OCI-LY7 (cell line): ENCODE measurements around the gene TM4SF5. TPM values are rescaled to one million over a fixed set of nuclear protein-coding genes. Genes with fewer than 3 reads are reported as not detected.
A peak's percentile ranks its signal among the peaks of the same experiment; 100 is the strongest.

Experiments used
- BruUV-seq: library from RNA; stranded (reverse); fragments of 400-500 nt; replicated peaks from 2 replicates; lab custom pipeline; 2021; lab: Mats Ljungman, UMichigan
- CTCF ChIA-PET: fragments of 300-600 bp; sonication (Branson Sonifier 250); formaldehyde crosslinking; loops from one replicate; lab custom pipeline; 2022; ENCODE audit warnings: antibody characterized with exemption; ENCODE audit not compliant: unreplicated experiment; lab: Charles Lee
- POLR2A ChIA-PET: fragments of 300-600 bp; sonication (Branson Sonifier 250); formaldehyde crosslinking; loops from one replicate; lab custom pipeline; 2022; ENCODE audit warnings: antibody characterized with exemption; lab: Charles Lee
- DNase-seq: peaks from one replicate; pipeline ENCODE4 v3.0.0-alpha.2; 2015; ENCODE audit warnings: low spot score
- H2AFZ ChIP-seq: fragments of 200-600 bp; sonication (generic), shearing (Covaris generic); 2 replicates; pipeline ENCODE4 v1.6.1; 2014; ENCODE audit warnings: mild to moderate bottlenecking, antibody characterized with exemption, low read length, moderate library complexity
- H3K27ac ChIP-seq: fragments of 200-600 bp; sonication (generic); 2 replicates; pipeline ENCODE4 v1.5.1; 2014; ENCODE audit warnings: mixed run types, low read depth, mild to moderate bottlenecking, moderate library complexity, low read length, inconsistent platforms; ENCODE audit not compliant: poor library complexity, severe bottlenecking
- H3K36me3 ChIP-seq: fragments of 200-600 bp; sonication (generic); 2 replicates; pipeline ENCODE4 v1.6.1; 2014; ENCODE audit warnings: mild to moderate bottlenecking, antibody characterized with exemption, low read length, moderate library complexity, mixed read lengths; ENCODE audit not compliant: insufficient read depth
- H3K4me1 ChIP-seq: fragments of 200-600 bp; sonication (generic); 2 replicates; pipeline ENCODE4 v1.5.1; 2014; ENCODE audit warnings: mild to moderate bottlenecking, low read length; ENCODE audit not compliant: insufficient read depth, poor library complexity, severe bottlenecking
- H3K4me2 ChIP-seq: fragments of 200-600 bp; sonication (generic); 2 replicates; pipeline ENCODE4 v1.6.1; 2014; ENCODE audit warnings: mild to moderate bottlenecking, low read length
- H3K4me3 ChIP-seq: fragments of 200-600 bp; sonication (generic); 2 replicates; pipeline ENCODE4 v1.5.1; 2014; ENCODE audit warnings: mild to moderate bottlenecking, low read depth, low read length; ENCODE audit not compliant: poor library complexity, severe bottlenecking
- H3K79me2 ChIP-seq: fragments of 200-600 bp; sonication (generic); 2 replicates; pipeline ENCODE4 v1.6.1; 2016; ENCODE audit warnings: low read depth, mild to moderate bottlenecking, low read length, moderate library complexity, mixed read lengths; ENCODE audit not compliant: insufficient read depth
- H3K9me2 ChIP-seq: fragments of 200-600 bp; sonication (generic); 2 replicates; pipeline ENCODE4 v1.6.1; 2016; ENCODE audit warnings: mild to moderate bottlenecking, low read length, mixed read lengths; ENCODE audit not compliant: insufficient read depth
- H3K9me3 ChIP-seq: fragments of 200-600 bp; sonication (generic); 2 replicates; pipeline ENCODE4 v1.6.1; 2014; ENCODE audit warnings: mild to moderate bottlenecking, mixed run types, low read length, mixed read lengths
- H4K20me1 ChIP-seq: fragments of 200-600 bp; sonication (generic); 2 replicates; pipeline ENCODE4 v1.6.1; 2014; ENCODE audit warnings: mild to moderate bottlenecking, antibody characterized with exemption, low read length, moderate library complexity, mixed read lengths; ENCODE audit not compliant: insufficient read depth
- EZH2phosphoT487 ChIP-seq: fragments of 200-600 bp; sonication (generic); IDR thresholded peaks from 2 replicates; pipeline ENCODE4 v1.6.1; 2018; ENCODE audit warnings: low read depth, borderline replicate concordance, mild to moderate bottlenecking, mixed run types, antibody characterized with exemption, low read length, moderate library complexity, mixed read lengths
- intact Hi-C: fragments of 100-400 bp; cut with micrococcal nuclease; formaldehyde crosslinking; loops from one replicate; pipeline ENCODE4 v1.10.0; 2022; ENCODE audit not compliant: unreplicated experiment
- total RNA-seq, 2 experiments: library from RNA; depleted of rRNA in 1 of 2; stranded (reverse); fragments of >200 nt in 1 of 2; shearing (Covaris generic) in 1 of 2; gene quantifications; 2 replicates each; pipeline ENCODE4 v1.2.3, GENCODE V29; 2014 to 2022
- TF ChIP-seq, protein P1 (sequence below): fragments of 200-600 bp; sonication (generic); conservative IDR thresholded peaks from 2 replicates; pipeline ENCODE4 v1.5.1; 2014; ENCODE audit warnings: mild to moderate bottlenecking, antibody characterized with exemption, low read length, moderate library complexity, mixed read lengths

The TM4SF5 gene
- total RNA-seq, 2 experiments from 2014 or later: not detected

DNA sequence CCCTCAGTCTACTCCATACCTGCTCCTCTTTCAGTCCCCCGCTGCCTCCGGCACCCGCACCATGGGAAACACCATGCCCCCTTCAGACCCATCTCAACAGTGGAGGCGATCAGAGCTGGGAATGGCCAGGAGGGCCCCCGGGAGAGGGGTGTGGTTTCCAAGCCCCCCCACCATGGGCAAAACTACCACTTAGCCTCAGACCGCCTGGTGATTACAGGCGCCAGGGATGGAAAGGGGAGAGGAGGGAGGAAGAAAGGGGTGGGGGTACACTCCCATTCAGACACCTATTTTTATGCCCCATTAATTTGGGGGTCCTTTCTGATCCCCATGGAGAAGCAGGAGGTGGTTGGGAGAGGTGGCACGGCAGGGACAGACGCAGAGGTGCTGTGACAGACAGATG lies 30.5 kb downstream of the TM4SF5 start, which contains the start of gene C17orf114:
TSS of gene C17orf114 (minus strand) at position 101 of the 400 bp plus-strand sequence.
- no peak within 1 kb of the TSS for H3K27ac ChIP-seq
- ChIA-PET CTCF (no interaction called here), POLR2A (no interaction called here)
- H3K36me3 ChIP-seq: peaks cover 22% of the 10 kb centered on the region; the same call in 1 of the 2 replicates
- no peaks in the 10 kb centered on the region for H4K20me1 ChIP-seq
- H3K4me2 ChIP-seq: no peak within 1 kb of the TSS
- intact Hi-C loops: no loop called here
- H3K9me3 ChIP-seq: no peaks in the 10 kb centered on the region
- no peak within 1 kb of the TSS for H2AFZ ChIP-seq
- no peaks in the 10 kb centered on the region for H3K9me2 ChIP-seq
- H3K4me1 ChIP-seq: peaks cover 6% of the 10 kb centered on the region
- no peak for TF ChIP-seq EZH2phosphoT487
- TF ChIP-seq, protein P1, sequence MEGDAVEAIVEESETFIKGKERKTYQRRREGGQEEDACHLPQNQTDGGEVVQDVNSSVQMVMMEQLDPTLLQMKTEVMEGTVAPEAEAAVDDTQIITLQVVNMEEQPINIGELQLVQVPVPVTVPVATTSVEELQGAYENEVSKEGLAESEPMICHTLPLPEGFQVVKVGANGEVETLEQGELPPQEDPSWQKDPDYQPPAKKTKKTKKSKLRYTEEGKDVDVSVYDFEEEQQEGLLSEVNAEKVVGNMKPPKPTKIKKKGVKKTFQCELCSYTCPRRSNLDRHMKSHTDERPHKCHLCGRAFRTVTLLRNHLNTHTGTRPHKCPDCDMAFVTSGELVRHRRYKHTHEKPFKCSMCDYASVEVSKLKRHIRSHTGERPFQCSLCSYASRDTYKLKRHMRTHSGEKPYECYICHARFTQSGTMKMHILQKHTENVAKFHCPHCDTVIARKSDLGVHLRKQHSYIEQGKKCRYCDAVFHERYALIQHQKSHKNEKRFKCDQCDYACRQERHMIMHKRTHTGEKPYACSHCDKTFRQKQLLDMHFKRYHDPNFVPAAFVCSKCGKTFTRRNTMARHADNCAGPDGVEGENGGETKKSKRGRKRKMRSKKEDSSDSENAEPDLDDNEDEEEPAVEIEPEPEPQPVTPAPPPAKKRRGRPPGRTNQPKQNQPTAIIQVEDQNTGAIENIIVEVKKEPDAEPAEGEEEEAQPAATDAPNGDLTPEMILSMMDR: no peak
- no peak within 1 kb of the TSS for H3K4me3 ChIP-seq
- H3K79me2 ChIP-seq: peaks cover 4% of the 10 kb centered on the region; the same call in 1 of the 2 replicates
- no TSS peak for BruUV-seq
- DNase-seq: no peak

DNA sequence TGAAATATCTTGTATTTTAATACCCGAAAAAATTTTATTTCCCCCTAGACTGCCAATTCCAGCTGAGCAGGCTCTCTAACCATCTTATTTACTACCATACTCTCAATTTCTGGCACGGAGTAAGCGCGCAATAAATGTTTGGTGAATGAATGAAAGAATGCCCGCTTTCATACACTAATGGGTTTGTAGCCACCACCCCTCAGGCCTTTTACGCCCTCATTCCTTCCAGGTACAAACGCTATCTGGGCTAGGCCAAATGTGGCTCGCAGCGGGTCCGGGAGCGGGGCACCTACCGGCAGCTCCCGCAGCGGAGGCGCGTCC lies 34.7 kb downstream of the TM4SF5 start:
- no peaks in the 10 kb centered on the region for H3K79me2 ChIP-seq
- H3K4me1 ChIP-seq: peaks cover 12% of the 10 kb centered on the region
- H4K20me1 ChIP-seq: no peaks in the 10 kb centered on the region
- TF ChIP-seq, protein P1: no peak
- no peak for TF ChIP-seq EZH2phosphoT487
- BruUV-seq: no TSS peak
- H3K9me2 ChIP-seq: no peaks in the 10 kb centered on the region
- H2AFZ ChIP-seq: peak overlapping the region; percentile 81
- no peak for DNase-seq
- ChIA-PET POLR2A (interaction anchor here (1.0 kb wide), 1 partner anchor 16 kb away, joined by 3 read pairs; no protein-coding TSS in a partner anchor), CTCF (no interaction called here)
- intact Hi-C loops: loop anchor here (2.0 kb wide), 1 partner anchor 26 kb away; the partner anchor contains the start of gene MINK1
- H3K4me3 ChIP-seq: peak overlapping the region; percentile 86
- H3K9me3 ChIP-seq: no peaks in the 10 kb centered on the region
- H3K27ac ChIP-seq: no peak overlapping the region
- peak overlapping the region; percentile 93 for H3K4me2 ChIP-seq
- no peaks in the 10 kb centered on the region for H3K36me3 ChIP-seq
